HG03175 (cell line): Measurements from ENCODE around the gene FOXP4.

Experiments used
- ATAC-seq: cut with Tn5 transposase; IDR thresholded peaks from one replicate; pipeline ENCODE4 v1.9.1; 2021; ENCODE audit warnings: mild to moderate bottlenecking, moderate library complexity; ENCODE audit not compliant: unreplicated experiment

Gene FOXP4

DNA sequence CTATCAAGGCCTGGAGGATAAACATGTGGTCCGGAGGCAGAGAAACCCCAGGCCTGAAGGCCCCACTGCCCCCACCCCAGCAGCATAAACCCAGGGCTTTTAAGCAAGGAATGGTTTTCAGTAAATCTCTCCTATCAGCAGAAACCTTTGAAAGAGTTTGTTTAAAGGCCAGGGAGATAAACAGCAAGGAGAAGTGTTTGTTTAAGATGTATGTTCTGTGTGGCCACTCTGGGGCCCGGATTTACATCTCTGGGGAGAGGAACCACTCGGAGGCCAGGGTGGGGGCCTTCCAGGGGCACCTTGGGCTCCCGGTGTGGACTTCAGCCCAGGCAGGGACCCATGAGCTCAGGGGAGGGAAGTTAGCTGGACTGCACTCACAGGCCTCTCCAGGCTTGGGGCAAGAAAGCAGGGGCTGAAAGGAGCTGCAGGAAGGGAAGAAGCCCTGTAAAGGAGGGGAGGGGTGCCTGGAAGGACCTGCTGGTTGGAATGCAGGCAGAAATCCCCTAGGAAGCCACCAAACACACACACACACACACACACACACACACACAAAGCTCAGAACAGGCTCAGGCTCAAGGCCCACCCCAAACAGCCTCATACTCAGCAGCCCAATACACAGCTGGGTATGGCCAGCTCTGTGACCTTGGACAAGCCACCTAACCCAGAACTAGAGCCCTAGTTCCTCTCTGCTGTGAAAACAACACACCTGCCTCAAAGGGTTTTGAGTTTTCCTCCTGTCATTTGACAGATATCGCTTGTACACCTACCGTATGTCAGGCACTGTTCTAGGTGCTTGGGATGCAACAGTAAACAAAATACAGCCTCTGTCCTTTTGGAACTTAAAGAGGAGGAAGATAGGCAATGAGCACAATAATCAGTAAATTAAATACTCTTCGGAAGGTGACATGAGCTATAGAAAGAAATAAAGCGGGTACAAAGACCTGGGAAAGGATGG is 26.2 kb upstream of the FOXP4 start:
- ATAC-seq = no peak

DNA sequence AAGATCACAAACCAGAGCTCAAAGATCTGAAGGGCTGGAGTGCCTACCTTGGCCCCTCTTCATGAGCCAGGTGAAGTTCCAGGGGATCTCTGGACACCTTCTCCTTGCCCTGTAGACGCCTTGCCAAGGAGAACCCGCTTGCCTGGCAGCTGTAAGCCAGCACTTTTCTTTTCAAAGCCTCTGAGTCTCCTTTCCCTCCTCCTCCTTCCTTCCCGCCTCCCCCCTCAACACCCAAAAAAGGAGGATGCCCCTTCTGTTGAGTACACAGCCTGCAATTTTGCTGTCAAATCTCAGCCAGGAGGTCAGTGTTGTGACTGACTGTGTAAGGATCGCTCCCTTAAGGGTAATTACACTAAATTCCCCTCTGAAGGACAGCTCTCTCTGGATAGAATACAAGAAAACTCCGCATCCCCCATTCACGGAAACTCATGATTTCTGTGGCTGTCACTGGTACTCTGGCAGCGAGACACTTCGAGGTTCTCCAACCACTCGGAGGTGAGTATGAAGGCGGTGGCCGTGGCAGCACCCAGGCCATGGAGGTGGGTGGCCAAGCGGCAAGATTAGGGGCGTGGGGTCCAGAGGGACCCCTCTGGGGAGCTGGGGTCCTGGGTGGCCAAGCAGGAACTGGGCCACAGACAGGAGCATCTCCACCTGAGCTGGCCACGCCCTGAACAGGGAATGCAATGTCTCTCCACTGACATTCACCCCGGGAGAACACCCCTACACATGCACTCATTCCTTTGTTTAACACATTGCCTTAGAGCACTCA is 23.2 kb upstream of the FOXP4 start:
- ATAC-seq = no peak

DNA sequence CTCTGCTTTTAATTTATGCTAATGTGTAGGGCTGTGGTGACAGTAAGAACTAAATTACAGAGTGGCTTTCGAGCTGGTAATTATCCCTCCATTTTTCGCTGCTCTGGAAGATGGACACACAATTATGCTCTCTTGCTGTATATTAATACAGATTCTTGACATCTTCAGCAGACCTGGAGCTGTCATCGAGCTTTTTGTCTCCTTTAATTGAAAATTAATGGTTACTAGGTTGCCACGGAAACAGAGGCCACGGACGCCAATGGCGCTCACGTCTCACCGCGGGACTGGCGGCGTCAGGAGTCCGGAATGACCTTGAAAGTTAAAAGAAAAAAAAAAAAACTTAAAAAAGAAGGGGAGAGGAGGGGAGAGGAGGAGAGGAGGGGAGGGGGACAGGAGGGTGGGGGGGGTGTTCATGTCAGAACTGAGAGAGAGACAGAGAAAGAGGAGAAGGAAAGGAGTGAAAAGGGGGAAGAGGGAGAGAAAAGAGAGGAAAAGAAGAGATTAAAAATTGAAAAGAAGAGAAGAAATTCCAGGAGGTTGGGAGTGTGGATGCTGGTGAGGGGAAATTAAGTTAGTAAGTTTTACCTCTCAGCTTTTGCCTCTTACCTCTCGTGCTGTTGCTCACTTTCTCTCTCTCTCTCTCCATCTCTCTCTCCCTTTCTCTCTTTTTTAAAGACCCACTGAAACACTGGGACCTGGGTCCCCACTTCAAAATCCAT is 22.1 kb upstream of the FOXP4 start:
- no peak for ATAC-seq

DNA sequence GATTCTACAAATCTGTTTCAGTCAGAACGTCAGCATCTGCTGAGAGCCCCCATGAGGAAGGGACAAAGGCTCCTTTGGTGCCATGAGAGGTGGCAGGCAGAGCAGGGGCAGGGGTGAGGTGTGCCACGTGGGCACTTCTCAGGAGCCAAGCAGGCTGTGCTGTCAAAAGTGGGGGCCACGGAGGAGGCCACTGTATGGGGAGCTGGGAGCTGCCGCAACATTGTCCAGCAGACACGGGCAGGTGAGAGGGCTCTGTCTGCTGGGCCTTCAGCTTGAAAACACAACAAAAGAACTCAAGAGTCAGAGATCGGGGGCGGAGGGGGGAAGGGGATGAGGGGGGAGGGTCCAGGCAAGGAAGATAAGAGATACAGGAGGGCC is 21.6 kb upstream of the FOXP4 start:
- ATAC-seq = no peak

DNA sequence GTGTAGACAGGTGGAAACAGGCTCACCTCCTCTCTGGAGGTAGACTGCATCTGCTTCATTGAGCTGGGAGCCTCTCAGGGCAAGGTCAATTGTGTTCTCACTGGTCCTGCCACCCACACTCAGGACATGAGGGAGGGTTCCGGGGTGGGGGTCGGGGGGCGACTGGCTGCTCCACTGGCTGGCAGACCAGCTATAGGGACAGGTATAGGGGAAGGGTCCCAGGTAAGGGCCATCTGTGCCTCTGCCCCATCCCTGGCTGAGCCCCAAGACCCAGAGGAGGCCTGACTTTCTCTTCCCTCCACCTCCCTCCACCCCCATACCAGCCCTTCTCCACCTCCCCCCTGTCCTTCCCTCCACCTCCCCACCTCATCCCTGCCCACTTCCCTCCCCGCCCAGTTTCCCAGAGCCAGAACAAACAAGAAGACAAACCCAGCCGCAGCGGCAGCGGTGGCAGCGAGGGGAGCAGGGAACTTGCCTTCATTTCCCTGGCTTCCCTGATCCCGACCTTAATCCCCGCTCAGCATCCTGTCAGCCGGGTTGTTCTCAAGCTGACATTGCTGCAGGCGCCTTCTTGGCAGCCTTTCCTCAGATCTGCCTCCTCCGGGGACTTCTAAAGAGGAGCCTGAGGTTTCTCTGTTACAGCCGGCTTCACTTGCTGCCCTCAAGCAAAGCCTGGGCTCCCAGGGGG is 18.3 kb upstream of the FOXP4 start:
- ATAC-seq = no peak

DNA sequence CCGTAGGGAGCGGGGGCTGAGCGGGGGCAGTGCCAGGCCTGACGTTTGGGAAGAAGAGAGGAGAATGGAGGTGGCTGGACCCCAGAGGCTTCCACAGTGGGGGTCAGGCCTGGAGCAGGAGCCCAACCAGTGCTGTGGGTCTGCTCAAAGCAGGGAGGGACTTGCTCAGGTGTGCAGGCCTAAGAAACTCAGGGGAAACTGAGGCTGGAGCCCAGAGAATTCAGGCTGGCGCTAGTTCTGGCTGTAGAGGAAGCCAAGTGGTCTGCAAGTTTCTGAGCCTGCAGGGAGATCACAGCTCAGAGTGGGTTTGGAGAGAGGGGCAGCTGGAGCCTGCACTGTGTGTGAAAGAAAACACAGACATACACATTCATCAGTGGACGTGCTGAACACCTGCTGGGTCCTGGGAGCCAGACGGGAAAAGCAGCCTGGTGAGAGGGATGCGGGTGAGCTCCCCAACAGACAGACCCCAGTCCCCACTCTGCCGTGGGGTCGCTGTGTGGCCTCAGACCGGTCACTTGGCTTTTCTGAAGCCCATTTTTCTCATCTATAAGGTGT is 17.7 kb upstream of the FOXP4 start:
- no peak for ATAC-seq

DNA sequence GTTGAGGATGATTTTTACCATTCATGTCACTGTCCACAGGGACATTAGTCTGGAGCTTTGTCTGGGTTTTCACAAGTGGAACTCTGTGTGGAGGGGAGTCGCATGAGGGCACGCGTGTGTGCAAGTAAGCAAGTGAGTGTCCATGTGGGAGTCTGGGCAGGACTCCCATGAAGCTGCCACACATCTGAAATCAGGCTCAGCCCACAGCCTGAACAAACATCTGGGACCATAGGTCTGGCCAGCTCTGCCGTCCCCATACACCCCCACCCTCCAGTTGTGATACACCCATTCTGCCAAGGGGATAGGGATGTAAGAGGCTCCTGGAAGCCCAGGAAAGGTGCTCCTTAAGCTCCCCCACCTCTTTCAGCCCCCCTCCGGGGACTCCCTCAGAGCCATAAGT is 17.1 kb upstream of the FOXP4 start:
- ATAC-seq = no peak

DNA sequence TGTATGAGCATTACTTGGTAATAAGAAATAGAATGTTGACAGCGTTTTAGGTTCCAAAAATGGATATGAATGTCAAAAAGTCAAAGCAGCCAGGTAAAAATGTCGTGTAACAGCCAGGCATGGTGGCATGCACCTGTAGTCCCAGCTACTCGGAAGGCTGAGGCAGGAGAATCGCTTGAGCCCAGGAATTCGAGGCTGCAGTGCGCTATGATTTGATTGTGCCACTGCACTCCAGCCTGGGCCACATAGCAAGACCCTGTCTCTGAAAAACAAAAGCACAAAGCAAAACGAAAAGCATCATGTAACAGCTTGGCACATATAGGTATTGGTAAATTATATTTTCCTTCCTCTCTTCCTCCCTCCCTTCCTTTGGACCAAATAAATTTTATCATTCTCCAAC is 16.2 kb upstream of the FOXP4 start:
- ATAC-seq = no peak

DNA sequence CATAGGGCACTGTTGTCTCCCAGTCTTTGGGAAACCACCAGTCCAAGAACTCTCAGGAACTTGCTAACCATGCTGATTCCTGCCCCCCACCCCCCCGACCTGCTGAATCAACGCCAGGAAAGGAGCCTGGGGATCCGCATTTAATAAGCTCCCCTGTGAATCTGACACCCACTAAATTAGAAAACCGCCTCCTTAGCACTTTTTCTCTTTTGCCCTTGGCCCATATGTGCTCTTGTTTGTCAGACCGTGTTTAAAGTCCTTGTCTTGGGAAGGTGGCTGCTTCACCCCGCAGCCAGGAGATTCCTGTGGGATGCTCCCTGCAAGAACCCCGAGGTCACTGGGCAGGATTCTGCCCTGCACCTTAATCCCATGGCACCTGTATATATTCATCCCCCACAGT is 15.7 kb upstream of the FOXP4 start:
- no peak for ATAC-seq

DNA sequence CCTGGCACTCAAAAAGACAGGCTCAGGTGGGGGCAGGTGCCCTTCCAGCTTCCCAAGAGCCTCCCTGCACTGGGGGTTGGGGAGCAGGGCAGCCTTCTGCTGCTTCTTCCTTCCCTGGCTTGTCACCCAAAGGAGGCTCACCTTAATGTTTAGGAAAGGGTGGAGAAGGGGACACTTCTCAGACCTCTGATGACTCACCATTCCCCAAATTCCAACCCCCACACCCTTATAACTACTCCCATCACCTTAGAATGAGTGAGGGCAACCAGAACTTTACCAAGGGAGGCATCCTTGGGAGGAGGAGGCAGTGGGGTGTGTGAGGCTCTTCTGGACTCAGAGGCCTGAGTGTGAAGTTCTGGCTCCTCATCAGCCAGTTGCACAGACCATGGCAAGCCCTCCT is 15.2 kb upstream of the FOXP4 start:
- no peak for ATAC-seq

DNA sequence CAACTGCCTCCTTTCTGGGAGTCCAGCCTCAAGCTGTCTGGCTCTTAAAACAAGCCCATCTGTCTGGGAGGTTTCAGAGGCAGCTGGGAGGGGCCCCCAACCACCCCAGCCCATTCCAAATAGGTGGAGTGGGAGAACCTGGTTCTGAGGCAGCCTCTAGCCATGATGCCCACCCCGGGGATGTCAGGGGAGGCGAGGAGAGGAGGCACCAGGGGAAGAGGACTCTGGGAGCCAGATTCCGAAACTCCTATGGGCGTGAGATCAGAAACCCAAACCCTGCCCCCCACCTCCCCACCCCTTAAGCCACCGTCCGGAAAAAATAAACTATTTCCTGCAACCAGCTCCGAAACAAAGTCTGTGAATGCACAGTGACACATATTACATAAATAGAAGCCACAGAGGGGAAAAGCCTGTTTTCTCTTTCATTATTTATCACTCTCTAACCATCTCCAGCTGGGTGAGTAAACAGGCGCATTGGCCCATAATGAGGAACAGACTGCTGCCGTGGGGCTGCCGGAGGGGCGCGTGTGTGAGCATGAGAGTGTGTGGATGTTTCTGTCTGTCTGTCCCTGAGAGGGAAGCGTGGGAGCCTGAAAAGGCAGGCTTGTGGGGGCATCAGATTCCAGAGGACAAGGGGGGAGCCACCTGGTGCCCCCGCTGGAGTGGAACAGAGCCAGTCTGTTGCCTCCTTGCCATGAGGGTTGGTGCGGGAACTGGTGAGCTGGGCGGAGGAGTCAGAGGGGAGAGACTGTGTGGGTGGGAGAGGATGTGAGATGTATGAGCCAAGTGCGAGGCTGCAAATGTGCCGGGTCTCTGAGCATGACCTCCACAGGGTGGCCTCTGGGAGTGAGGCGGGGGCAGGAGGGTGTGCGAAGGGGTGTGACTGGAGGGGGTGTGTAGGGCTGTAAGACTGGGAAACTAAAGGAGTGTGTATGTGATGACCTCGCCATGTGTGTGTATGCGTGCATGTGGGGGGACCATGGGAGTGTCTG is 14.3 kb upstream of the FOXP4 start:
- peak; percentile 93 for ATAC-seq

DNA sequence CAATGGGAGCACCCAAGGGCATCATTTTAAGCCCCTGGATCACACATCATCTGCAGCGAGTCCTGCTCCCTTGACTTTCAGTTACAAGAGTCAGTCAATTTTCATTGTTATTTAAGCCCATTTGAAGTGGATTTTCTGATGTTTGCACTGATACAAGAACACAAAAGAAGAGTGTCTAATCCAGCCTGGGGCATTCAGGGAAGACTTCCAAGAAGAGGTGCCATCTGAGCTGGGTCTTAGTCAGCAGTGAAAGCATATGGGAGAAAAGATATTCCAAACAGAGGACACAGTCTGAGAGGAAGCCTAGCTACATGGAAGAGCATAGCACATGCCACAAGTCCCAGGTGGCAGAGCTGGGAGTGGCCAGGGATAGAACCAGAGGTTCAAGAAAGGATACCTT is 10.4 kb upstream of the FOXP4 start:
- no peak for ATAC-seq

DNA sequence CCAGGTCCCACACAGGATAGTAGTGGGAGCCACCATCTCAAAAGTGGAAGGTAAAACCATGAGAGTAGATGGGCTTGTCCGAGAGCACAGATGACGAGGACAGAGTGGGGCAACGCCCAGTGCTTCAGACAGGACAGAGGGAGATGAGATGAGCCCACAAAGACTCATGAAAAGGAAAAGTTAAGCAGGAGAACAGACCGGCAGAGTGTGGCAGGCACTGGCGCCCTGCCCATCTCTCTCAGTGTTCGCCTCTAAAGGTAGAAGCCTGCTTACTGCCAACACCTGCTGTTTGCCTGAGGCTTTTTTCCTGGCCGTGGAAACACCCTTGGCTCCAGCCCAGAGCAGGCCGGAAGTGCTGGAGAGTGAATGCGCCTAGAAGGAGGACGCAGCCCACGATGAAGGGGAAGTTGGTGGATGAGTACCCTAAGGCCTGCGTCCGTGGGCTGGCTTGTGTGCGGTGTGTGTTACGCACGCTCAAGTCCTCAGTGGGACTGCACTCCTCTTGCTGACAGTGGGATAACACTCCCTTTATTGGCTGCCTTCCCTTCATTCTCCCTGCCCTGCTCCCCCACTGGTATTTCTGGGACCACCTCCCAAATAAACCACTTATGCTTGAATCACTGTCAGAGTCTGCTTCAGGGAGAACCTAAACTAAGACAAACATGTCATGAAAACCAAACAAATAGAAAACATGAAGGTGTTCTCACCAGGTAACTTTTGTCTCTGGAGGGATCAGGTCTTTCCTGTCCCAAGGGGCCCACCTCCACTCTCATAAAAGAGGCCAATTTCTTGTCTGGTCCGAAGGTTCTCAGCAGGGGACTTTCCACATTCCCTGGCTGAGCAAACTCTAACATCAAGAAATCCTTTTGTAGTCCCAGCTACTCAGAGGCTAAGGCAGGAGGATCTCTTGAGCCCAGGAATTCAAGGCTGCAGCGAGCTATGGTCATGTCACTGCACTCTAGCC is 9.1 kb upstream of the FOXP4 start:
- ATAC-seq = no peak

DNA sequence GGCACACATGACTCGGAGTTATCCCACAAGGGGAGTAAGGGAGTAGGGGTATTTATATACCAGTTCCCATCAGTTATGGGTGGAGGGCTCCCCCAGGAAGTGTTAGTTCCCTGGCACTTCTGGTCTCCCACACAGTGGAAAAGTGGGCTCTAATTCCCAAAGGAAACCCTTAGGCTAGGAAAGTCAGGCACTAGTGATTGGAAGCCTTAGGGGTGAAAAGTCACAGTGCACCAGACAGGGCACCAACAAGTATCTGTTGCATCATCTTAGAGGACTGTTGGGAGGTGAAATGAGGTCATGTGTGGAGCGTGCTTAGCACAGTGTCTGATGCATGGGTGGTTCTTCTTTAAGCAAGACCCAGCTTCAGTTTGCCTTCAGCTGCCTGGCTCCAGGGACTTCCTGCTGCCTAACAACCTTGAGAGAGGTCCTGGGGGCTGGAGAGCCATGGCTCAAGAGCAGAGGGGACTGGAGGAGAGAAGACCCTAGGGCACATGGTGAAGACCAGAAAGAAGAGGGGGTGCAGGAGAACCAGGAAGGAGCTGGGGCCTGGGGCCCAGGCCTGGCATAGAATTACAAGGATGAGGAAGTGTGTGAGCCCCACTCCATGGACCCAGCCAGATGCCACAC is 7.5 kb upstream of the FOXP4 start:
- no peak for ATAC-seq

DNA sequence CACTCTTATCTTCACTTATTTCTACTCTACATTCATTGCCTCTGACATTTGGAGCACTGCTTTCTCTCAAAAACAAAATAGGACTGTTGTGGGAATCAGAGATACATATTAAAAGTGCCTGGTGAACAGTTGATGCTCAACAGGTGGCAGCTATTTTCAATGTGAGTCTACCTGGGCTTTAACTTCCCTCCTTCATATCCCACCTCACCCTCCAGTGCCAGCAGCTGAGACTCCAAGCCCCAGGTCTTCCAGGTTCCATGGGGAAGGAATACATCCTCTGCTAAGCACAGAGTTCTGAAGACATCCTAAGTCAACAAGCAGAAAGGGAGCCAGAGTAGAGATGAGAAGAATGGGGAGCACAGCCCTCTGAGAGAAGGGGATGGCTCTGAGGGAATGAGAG is 7.0 kb upstream of the FOXP4 start:
- ATAC-seq = no peak

DNA sequence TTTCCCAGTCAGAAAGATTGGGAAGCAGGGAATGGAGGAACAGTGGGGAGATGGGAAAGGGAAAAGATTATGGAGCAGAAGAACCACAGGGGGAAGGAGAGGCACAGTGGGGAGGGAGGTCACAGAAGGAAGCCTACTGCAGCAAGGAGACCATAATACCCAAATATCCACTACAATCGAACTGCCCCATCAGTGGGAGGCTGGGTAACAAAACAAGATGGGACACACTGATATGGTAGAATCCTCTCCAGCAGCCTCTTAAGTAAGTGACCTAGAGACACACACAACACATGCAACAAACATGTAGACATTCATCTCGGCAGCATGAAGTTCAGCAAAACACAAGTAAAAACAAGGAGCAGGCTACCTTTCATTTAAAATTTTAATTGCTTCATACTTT is 4.8 kb upstream of the FOXP4 start:
- ATAC-seq = no peak

DNA sequence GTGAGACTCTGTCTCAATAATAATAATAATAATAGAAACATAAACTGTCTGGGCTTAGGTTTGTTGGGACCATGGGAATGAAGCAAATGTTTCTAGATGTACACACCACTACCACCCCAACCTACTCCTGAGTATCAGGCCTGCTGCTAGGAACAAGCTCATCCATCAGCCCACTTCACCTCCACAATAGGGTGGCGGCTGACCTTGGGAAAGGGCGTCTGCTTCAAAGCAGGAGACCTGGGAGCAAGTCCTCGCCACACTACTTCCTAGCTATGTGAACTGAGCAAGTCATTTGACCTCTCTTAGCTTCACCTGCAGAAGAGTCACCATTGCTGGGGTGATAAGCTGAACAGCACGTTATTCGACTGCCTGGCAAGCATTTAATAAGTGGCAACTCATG is 3.1 kb upstream of the FOXP4 start:
- no peak for ATAC-seq

DNA sequence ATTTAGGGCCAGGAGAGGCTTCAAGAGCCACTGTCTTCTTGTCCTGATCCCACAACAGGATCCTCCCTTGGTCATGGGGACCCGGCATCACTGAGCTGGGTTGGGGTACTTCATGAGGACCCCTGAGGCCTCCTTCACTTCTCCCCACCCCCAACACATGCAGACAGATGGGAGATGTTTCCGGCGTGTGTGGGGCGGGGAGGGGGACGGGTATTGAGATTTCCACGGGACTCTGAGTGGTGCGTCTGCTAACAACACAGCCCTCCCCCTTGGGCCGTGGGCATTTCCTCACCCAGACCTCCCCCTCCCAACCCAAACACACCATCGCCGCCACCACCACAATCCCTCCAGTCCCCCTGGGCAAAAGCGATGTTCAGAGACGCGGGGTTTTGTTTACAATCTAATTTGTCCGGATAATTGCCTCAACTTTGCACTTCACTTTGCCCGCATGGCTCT is 906 bp upstream of the FOXP4 start:
- ATAC-seq = no peak
